ENCODE results near the gene BLVRA. TPM values are rescaled to one million over a fixed set of nuclear protein-coding genes. Genes with fewer than 3 reads are reported as not detected.
"Not testable (repeated sequence)": the region's sequence is repeated elsewhere in the genome, so short reads cannot be mapped to it uniquely, and the experiment has no call there.

BLVRA gene
- total RNA-seq, 1 donor from 2014 or later = 10.2 TPM

GRCh38 chr7:43792471-43793150 lies 34.1 kb downstream of the BLVRA start:
- Mint-ChIP-seq H3K4me1 (no peaks in the 10 kb centered on the region), H3K27ac (no peak overlapping the region), H3K36me3 (ENCODE audit: low read depth) (peaks cover 15% of the 10 kb centered on the region), H3K4me3 (no peak overlapping the region), H3K9me3 (no peaks in the 10 kb centered on the region), H3K27me3 (no peaks in the 10 kb centered on the region)
- DNase-seq = no peak
- ChIA-PET CTCF (no interaction called here), POLR2A (no interaction called here)
- no peak for TF ChIP-seq CTCF (IDR thresholded peaks at IDR 0.05)
- ATAC-seq (ENCODE audit: low read depth) = no peak
- intact Hi-C loops (cut with micrococcal nuclease) = no loop called here

- H3K27ac Mint-ChIP-seq = no peak overlapping the region
- H3K4me1 Mint-ChIP-seq = no peaks in the 10 kb centered on the region
- DNase-seq (no peak), ATAC-seq (ENCODE audit: low read depth) (no peak)
- TF ChIP-seq CTCF (IDR thresholded peaks at IDR 0.05) = no peak
- H3K36me3 Mint-ChIP-seq (ENCODE audit: low read depth) = peaks cover 4% of the 10 kb centered on the region
- ChIA-PET CTCF (interaction anchor here (1.3 kb wide), 1 partner anchor 39 kb away, joined by 3 read pairs; no protein-coding TSS in a partner anchor), POLR2A (no interaction called here)
- H3K4me3 Mint-ChIP-seq = no peak overlapping the region
- H3K9me3 Mint-ChIP-seq = no peaks in the 10 kb centered on the region
- H3K27me3 Mint-ChIP-seq = no peaks in the 10 kb centered on the region
- intact Hi-C loops (cut with micrococcal nuclease) = no loop called here
These were observed 41.1 kb downstream of the BLVRA start for GRCh38 chr7:43799605-43800004.

- Mint-ChIP-seq H3K9me3 (no peaks in the 10 kb centered on the region), H3K4me1 (no peaks in the 10 kb centered on the region), H3K36me3 (ENCODE audit: low read depth) (peaks cover 16% of the 10 kb centered on the region), H3K27me3 (no peaks in the 10 kb centered on the region), H3K4me3 (no peak overlapping the region), H3K27ac (no peak overlapping the region)
- CTCF ChIA-PET = no interaction called here
- no peak for TF ChIP-seq CTCF (IDR thresholded peaks at IDR 0.05)
- intact Hi-C loops (cut with micrococcal nuclease) = no loop called here
- POLR2A ChIA-PET = no interaction called here
- DNase-seq = no peak
- no peak for ATAC-seq (ENCODE audit: low read depth)
These were observed 45.4 kb downstream of the BLVRA start for GRCh38 chr7:43803865-43804264.

GRCh38 chr7:43808410-43808809 lies 49.9 kb downstream of the BLVRA start:
- intact Hi-C loops (cut with micrococcal nuclease) = no loop called here
- Mint-ChIP-seq H3K9me3 (no peaks in the 10 kb centered on the region), H3K4me3 (no peak overlapping the region), H3K4me1 (no peaks in the 10 kb centered on the region), H3K27me3 (peaks cover 9% of the 10 kb centered on the region), H3K36me3 (ENCODE audit: low read depth) (peaks cover 16% of the 10 kb centered on the region), H3K27ac (no peak overlapping the region)
- ChIA-PET CTCF (no interaction called here), POLR2A (no interaction called here)
- no peak for TF ChIP-seq CTCF (IDR thresholded peaks at IDR 0.05)
- DNase-seq = no peak
- ATAC-seq (ENCODE audit: low read depth) = no peak

GRCh38 chr7:43810195-43810941 lies 51.9 kb downstream of the BLVRA start:
- H3K4me3 Mint-ChIP-seq; H3K9me3 Mint-ChIP-seq; POLR2A ChIA-PET; intact Hi-C loops (cut with micrococcal nuclease); DNase-seq; H3K27ac Mint-ChIP-seq; H3K36me3 Mint-ChIP-seq (ENCODE audit: low read depth); H3K4me1 Mint-ChIP-seq: not testable (repeated sequence)
- peak; percentile 45 for ATAC-seq (ENCODE audit: low read depth)
- CTCF ChIA-PET = interaction anchor here (0.9 kb wide), 1 partner anchor 95 kb away, joined by 3 read pairs; no protein-coding TSS in a partner anchor
- peaks cover 21% of the 10 kb centered on the region for H3K27me3 Mint-ChIP-seq
